Measurements from ENCODE around the gene AQP1. TPM values are rescaled to one million over a fixed set of nuclear protein-coding genes. Genes with fewer than 3 reads are reported as not detected.

The AQP1 gene
- total and polyA plus RNA-seq, 2 of the 8 experiments (the other 6 are each of a cell fraction or from before 2014, with no cell fraction given): 0.18 to 0.19 TPM

DNA sequence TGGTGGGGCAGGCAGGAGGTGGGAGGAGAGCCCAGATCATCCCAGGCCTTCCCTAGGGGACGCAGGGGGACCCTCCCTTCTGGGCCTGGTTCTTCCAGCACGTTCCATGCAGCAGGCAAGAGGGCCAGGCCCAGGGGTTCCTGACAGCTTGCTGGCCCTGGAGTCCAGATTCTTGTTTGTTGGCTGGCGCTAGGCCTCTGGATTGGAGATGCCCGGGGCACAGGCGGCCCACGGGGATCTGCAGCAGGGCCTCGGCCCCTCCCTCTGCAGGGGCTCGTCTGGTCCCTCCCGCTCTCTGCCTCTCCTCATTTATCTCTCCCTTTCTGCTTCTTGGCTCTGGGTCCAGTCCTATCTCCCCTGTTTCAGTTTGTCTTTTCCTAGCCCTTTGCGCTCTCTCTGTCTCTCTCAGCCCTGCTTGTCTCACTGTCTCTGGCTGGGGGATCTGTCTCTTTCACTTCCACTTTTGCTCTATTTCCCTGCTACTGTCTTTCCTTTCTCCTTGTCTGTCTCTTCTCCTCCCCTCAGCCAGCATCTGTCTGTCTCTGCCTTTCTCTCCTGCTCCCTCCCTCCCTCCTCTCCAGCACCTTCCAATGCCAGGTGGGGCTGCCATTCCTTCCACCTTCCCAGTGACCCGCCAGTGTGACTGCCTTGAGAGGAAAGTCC, 1.1 kb upstream of the AQP1 start:
- no peak overlapping the region for H3K27ac ChIP-seq (ENCODE audit: low read depth, low read length)
- H3K4me1 ChIP-seq (replicated peaks in 1 of 4; ENCODE audit: control insufficient read depth in 3 of 4, insufficient read depth in 4 of 4, low read length in 3 of 4): peaks cover 0 to 10% (median 4%) of the 10 kb centered on the region in 4 experiments; a peak in 3 of 7 replicates
- no peak overlapping the region for H3K18ac ChIP-seq (ENCODE audit: extremely low read depth, low read length)
- no peak overlapping the region for H2BK120ac ChIP-seq (replicated peaks; ENCODE audit: low read depth, low read length)
- no peak overlapping the region for H3K23ac ChIP-seq (ENCODE audit: insufficient read length)
- no peak overlapping the region for H4K5ac ChIP-seq (ENCODE audit: insufficient read length, low read depth, low read length)
- H3K36me3 ChIP-seq (ENCODE audit: control insufficient read depth in 2 of 4, insufficient read depth in 4 of 4, low read length in 3 of 4): no peaks in the 10 kb centered on the region
- H3K27me3 ChIP-seq (replicated peaks in 1 of 4; ENCODE audit: control insufficient read depth in 3 of 4, extremely low read depth in 1 of 4, insufficient read depth in 3 of 4, low read length in 3 of 4): peaks cover 0 to 2% (median 0%) of the 10 kb centered on the region in 4 experiments; a peak in 1 of 7 replicates
- H3K4me2 ChIP-seq (ENCODE audit: insufficient read depth in 1 of 2, low read depth in 2 of 2, low read length in 2 of 2): no peak overlapping the region
- H2BK5ac ChIP-seq (ENCODE audit: low read depth, low read length): no peak overlapping the region
- no peak overlapping the region for H4K91ac ChIP-seq (replicated peaks; ENCODE audit: insufficient read length, low read length)
- H3K23me2 ChIP-seq (ENCODE audit: low read depth, low read length): no peaks in the 10 kb centered on the region; the same call in 1 of the 2 replicates
- H3K79me2 ChIP-seq (ENCODE audit: control insufficient read depth in 1 of 2, insufficient read depth in 2 of 2, low read length in 2 of 2): no peaks in the 10 kb centered on the region
- H4K20me1 ChIP-seq (replicated peaks in 1 of 2; ENCODE audit: control insufficient read depth in 1 of 2, insufficient read depth in 2 of 2, low read length in 2 of 2): peaks cover 0 to 4% of the 10 kb centered on the region in 2 experiments
- no peak overlapping the region for H2BK15ac ChIP-seq (ENCODE audit: low read length)
- no peak overlapping the region; the same call in 1 of the 2 replicates for H4K8ac ChIP-seq (ENCODE audit: extremely low read depth, insufficient read depth, low read length)
- ChIA-PET CTCF (ENCODE audit: partially characterized antibody) (interaction anchor here (1.1 to 4.5 kb wide), 10 partner anchors 15 to 115 kb away, joined by 3 to 42 read pairs (median 9); no protein-coding TSS in a partner anchor), POLR2A (ENCODE audit: partially characterized antibody) (no interaction called here)
- H3K14ac ChIP-seq (ENCODE audit: insufficient read length): no peak overlapping the region
- no peak overlapping the region for H3K9ac ChIP-seq (replicated peaks in 1 of 4; ENCODE audit: extremely low read depth in 1 of 4, low read depth in 3 of 4, low read length in 3 of 4)
- no peaks in the 10 kb centered on the region for H3K79me1 ChIP-seq (ENCODE audit: low read depth, low read length)
- no peak overlapping the region for H3K4me3 ChIP-seq (ENCODE audit: extremely low read depth in 1 of 4, insufficient read depth in 2 of 4, low read depth in 3 of 4, low read length in 4 of 4)
- no peak overlapping the region for H2AK5ac ChIP-seq (ENCODE audit: low read depth, low read length)
- H2AFZ ChIP-seq (ENCODE audit: low read length): no peak overlapping the region
- DNase-seq (ENCODE audit: low read depth in 1 of 2, low spot score in 2 of 2) (no peak), FAIRE-seq (no peak)
- no peak for TF ChIP-seq JUN (IDR thresholded peaks at IDR 0.05; ENCODE audit: low read depth, low read length)
- TF ChIP-seq SP2 (IDR thresholded peaks at IDR 0.05; ENCODE audit: low read length): no peak
- TF ChIP-seq MAFK (IDR thresholded peaks at IDR 0.05; ENCODE audit: low read depth, low read length): no peak
- no peak for TF ChIP-seq POU5F1 (IDR thresholded peaks at IDR 0.05; ENCODE audit: low read depth, low read length)
- no peak for TF ChIP-seq EZH2 (IDR thresholded peaks at IDR 0.05; ENCODE audit: low read depth, low read length, severe bottlenecking)
- no peak for TF ChIP-seq SUZ12 (IDR thresholded peaks at IDR 0.05; ENCODE audit: low read length)
- TF ChIP-seq EP300 (IDR thresholded peaks at IDR 0.05; ENCODE audit: borderline replicate concordance in 1 of 2, low read depth in 2 of 2, low read length in 2 of 2): no peak
- TF ChIP-seq, protein P1, sequence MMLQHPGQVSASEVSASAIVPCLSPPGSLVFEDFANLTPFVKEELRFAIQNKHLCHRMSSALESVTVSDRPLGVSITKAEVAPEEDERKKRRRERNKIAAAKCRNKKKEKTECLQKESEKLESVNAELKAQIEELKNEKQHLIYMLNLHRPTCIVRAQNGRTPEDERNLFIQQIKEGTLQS (IDR thresholded peaks at IDR 0.05; ENCODE audit: insufficient read depth, low read depth, low read length): no peak
- H3K4ac ChIP-seq (replicated peaks; ENCODE audit: insufficient read length, low read depth, low read length): no peak overlapping the region
- H2BK20ac ChIP-seq (ENCODE audit: low read length): no peak overlapping the region
- no peak overlapping the region for H2BK12ac ChIP-seq (ENCODE audit: low read depth, low read length)
- H3K9me3 ChIP-seq (ENCODE audit: insufficient read depth in 2 of 2, low read depth in 1 of 2, low read length in 1 of 2): no peaks in the 10 kb centered on the region
- WGBS, 2 experiments (ENCODE audit: extremely low coverage in 1 of 2, insufficient coverage in 1 of 2, insufficient read length in 1 of 2, insufficient replicate concordance in 2 of 2, low coverage in 1 of 2, low lambda C conversion rate in 2 of 2, missing lambda C conversion rate in 1 of 2): 83% methylated on average over 11 of the region's 11 CpGs; no CpG with 5 or more reads in 1 of the 2 experiments
- no peak overlapping the region for H3K56ac ChIP-seq (replicated peaks; ENCODE audit: insufficient read length, low read depth, low read length)
